ENCODE measurements around the gene CCR5AS.

DNA sequence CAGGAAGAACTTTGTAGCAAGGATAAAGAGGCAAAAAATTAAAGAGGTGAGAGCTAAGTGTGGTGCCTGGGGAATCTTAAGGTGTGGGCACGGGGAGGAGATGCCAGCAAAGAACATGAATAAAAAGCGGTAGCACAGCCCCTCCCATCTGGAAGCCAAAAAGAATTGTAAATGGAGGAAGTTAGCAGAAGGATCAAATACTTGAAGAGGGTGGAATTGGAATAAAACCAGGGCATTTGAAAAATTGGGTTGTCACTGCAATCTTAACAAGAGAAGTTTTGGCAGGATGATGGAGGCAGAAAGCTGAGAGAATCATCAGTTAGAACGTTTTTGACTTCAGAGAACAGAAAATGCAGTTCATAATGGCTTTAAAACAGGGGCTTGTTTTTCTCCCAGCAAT, 50.6 kb downstream of the CCR5AS start:
- TF ChIP-seq, protein P1, sequence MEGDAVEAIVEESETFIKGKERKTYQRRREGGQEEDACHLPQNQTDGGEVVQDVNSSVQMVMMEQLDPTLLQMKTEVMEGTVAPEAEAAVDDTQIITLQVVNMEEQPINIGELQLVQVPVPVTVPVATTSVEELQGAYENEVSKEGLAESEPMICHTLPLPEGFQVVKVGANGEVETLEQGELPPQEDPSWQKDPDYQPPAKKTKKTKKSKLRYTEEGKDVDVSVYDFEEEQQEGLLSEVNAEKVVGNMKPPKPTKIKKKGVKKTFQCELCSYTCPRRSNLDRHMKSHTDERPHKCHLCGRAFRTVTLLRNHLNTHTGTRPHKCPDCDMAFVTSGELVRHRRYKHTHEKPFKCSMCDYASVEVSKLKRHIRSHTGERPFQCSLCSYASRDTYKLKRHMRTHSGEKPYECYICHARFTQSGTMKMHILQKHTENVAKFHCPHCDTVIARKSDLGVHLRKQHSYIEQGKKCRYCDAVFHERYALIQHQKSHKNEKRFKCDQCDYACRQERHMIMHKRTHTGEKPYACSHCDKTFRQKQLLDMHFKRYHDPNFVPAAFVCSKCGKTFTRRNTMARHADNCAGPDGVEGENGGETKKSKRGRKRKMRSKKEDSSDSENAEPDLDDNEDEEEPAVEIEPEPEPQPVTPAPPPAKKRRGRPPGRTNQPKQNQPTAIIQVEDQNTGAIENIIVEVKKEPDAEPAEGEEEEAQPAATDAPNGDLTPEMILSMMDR (IDR thresholded peaks at IDR 0.05), result no peak
- TF ChIP-seq POLR2A (IDR thresholded peaks at IDR 0.05), result no peak
- TF ChIP-seq POLR2AphosphoS5 (IDR thresholded peaks at IDR 0.05), result no peak

All from prostate gland (tissue), 2 donors.